HG03196 (cell line): ENCODE results near the gene ETNK2.

Source experiments
- ATAC-seq: cut with Tn5 transposase; IDR thresholded peaks from one replicate; pipeline ENCODE4 v1.9.1; 2021; ENCODE audit not compliant: unreplicated experiment

The ETNK2 gene

DNA sequence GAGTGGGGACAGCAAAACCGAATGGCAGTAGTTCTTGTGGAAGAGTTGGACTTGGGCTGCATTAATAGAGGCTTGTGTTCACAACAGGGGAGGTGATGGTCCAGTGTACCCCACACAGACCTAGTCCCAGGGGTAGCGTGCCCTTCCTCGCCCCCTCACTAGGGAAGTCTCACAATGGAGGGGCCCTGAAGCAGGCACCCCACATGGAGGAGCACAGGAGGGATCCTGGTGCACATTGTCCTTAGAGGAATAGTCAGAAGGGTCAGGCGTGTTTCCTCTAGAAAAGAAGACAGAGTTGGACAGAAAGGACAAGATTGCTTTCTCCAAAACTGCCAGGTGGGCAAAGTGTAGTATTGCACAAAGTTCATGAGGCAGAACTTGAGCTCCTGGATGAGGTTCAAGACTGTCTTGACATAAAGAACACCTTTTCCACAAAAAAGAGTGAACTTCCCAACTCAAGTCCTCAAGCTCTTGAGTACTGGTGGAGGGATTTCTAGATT lies 23.3 kb downstream of the ETNK2 start:
- no peak for ATAC-seq

DNA sequence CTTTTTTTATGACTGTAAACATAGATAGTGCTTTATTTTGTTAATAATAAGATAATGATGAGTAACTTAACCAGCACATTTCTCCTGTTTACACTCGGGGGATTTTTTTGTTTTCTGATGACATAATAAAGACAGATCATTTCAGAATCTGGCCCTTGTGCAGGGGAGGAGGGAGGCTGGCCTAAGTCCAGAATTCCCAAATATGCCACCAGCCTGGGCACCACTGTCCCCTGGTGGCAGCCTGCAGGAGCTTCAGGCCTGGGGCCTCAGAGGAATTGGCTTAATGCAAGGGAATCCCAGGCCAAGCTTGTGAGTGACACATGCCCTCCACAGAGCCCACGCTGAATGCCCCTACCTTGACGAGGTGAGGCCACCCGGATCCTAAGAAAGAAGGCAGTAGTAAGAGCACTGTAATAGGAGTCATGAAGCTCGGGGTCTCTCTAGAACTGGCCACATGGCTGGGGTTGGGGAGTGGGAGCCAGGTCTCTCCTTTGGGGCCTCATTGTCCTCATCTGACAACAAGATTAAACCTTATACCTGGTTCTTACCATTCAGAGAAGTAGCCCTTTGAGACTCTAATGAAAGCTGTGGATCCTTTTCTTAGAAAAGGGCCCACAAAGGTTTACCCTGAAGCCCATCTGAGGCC lies 24.1 kb downstream of the ETNK2 start:
- no peak for ATAC-seq

DNA sequence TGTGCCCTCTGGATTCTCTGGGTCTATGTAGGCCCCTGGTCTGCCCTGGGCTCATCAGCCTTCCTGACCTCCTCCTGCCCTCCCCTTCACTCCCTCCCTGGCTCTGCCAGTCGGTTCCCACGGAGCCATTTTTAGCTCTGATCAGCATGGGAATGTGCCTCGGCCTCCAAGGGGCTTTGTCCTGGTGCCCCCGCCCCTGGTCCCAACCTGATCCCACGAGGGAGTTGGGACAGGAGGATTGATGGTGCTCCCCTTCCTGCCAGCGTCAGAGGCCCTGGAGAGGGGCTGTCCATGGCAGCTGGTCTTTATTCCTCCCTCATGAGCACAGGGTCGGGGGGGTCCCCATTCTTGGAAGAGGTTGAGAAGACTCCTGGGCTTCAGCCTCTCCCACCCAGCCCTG lies 24.9 kb downstream of the ETNK2 start:
- no peak for ATAC-seq

- ATAC-seq = no peak
Observed at GRCh38 chr1:204126386-204126785, 25.5 kb downstream of the ETNK2 start.

GRCh38 chr1:204125759-204126351 lies 26.0 kb downstream of the ETNK2 start:
- no peak for ATAC-seq

DNA sequence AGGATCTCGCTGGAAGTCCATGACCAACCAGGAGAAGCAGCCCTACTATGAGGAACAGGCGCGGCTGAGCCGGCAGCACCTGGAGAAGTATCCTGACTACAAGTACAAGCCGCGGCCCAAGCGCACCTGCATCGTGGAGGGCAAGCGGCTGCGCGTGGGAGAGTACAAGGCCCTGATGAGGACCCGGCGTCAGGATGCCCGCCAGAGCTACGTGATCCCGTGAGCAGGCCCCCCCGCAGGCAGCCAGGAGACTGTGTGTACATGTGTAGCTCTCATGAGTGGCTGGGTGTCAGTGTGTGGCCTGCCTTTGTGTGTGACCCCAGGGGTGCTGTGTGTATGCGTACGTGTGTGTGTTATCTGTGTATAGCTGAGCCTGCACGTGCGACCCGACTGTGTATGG lies 27.2 kb downstream of the ETNK2 start:
- ATAC-seq = no peak

DNA sequence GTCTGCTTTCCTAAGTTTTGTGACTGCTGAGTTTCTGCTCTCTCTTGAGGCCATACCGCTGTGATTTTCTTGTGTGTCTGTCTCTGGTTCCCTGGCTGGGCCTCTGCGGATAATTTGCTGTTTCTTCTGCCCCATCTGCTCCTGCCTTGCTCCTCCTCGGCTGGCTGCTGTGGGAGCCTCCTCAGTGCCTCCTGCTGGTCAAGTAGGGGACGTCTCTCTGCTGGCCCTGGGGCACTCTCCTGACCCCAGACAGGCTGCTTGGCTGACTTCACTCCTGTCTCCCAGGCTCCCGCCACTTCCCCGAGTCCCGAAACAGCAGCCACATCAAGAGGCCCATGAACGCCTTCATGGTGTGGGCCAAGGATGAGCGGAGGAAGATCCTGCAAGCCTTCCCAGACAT lies 28.5 kb downstream of the ETNK2 start:
- ATAC-seq = no peak

DNA sequence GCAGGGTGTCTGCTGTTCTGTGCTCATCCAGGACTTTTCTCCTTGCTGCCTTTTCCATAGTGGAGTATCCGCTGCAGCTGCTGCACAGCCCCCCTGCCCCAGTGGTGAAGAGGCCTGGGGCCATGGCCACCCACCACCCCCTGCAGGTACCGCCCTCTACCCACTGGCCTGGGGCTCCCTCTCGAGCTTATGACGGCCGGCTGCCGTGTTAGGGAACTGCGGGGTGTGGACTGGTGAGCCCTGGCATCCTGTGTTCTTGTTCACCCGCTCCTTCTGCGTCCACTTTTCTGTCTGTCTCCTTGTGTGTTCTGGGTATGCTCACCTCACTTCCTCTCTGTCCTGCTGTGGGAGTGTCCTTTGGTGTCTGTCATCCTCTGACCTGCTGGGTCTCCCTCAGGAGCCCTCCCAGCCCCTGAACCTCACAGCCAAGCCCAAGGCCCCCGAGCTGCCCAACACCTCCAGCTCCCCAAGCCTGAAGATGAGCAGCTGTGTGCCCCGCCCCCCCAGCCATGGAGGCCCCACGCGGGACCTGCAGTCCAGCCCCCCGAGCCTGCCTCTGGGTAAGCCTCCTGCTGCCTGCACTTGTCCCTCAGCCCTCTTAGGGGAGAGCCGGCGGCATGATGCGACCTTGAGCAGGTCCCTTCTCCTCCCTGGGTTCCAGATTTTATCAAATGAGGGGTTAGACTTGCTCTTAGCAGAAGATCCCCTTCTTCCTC lies 29.8 kb downstream of the ETNK2 start:
- ATAC-seq = no peak

DNA sequence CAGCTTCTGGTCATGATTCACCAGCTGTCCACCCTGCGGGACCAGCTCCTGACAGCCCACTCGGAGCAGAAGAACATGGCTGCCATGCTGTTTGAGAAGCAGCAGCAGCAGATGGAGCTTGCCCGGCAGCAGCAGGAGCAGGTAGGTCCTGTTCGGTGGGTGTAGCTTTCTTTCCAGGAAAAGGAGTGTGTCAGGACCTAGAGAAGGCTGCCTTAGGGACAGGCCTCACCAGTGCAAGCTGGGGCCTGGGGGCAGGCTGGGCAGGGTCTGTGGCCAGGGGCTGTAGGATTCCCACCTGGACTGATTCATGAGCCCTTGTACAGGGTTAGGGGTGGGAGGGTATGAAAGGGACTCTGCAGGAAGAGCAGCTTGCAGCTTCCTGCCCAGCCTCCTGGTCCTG lies 35.3 kb downstream of the ETNK2 start:
- ATAC-seq = no peak

- no peak for ATAC-seq
Observed at GRCh38 chr1:204115116-204115515, 36.7 kb downstream of the ETNK2 start.

DNA sequence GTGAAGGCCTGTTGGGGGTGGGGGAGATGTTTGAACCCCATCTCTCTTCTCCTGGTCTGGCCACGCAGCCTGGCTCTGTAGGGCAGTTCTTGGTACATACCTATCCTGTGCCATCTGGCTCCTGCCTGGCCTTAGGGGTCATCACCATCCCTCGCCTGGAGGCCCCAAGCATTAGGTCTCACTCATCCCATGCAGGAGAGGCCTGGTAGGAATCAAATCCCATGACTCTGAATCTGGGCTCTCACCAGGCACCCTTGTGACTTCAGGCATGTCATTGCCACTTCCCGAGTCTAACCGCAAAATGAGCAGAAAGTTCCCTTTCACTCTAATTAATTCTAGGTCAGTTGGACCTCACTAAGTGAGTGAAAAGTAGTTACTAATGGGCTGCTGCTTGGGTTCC lies 37.2 kb downstream of the ETNK2 start:
- no peak for ATAC-seq

DNA sequence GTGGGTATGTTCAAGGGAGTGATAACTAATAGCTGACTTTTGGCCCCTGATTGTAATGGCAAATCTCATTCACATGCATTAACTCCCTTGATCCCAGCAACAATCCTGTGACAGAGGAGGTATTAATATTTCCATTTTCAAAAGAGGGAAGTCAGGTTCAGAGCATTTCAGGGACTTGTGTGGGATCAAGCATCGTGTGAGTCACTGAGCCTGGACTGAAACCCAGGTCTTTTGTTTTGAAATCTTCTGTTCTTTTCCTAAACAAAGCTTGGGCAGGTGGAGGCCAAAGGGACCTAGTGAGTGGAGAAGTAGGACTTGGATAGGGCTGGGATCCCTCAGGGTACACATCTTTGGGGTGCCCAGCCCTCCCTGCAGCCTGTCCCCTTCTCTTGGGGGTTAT lies 37.9 kb downstream of the ETNK2 start:
- ATAC-seq = no peak

DNA sequence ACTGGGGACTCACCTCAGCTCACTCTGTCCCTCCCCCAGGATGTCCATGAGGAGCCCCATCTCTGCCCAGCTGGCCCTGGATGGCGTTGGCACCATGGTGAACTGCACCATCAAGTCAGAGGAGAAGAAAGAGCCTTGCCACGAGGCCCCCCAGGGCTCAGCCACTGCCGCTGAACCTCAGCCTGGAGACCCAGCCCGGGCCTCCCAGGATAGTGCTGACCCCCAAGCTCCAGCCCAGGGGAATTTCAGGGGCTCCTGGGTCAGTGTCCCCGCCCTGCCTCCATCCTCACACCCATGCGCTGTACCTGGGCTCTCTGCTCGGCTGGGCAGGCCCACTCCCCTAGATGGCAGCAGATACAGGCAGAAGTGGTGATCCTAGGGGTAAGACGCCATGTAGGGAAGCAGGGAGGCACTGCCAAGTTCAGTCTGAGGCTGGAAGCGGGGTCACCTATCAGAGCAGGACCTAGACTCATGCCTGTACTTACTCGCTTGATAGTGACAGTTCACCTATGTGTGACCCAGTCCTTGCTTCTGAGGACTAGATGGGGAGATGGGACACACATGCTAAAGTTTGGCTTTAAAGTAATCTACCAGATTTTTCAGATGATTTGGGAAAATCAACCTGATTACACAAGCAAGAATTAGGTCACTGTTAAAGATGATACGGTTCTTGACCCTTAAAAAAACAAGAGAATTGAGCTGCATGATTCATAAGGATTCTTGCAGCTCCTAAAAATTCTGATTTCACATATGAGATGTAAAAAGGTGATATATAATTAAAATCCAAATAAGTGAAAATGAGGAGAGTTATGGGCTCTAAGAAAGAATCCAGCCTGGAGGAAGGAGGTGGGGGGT lies 38.7 kb downstream of the ETNK2 start:
- no peak for ATAC-seq

DNA sequence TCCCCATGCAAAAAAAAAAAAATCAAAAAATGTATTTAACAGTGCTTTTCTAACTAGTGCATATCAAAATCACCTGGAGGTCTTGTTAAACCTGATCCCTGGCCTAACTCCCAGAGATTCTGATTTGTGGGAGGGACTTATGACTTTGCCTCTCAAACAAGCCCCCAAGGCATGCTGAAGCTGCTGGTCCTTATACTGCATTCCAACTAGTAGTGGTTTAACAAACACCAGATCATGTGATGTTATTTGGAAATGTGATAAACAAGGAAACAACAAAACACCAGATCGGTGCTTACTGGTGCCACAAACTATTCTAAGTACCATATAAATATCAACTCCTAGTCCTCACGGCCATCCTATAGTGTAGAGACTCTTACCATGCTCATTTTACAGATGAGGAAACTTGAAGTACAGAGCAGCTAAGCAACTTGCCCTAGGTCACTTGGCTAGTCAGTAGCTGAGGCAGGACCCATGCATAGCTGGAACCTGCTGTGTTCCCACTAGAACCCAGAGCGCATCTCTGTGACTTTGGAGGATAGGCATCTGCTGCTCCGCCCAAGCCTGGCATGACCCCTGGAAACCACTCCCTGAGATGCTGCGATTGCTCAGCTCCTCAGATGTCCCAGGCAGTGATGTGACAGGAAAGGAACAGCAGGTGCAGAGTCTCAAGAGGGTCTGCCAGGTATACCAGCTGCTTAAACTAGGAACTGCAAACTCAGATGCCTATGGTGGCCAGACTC lies 40.8 kb downstream of the ETNK2 start:
- no peak for ATAC-seq

- no peak for ATAC-seq
Observed at GRCh38 chr1:204108312-204109141, 43.3 kb downstream of the ETNK2 start.

DNA sequence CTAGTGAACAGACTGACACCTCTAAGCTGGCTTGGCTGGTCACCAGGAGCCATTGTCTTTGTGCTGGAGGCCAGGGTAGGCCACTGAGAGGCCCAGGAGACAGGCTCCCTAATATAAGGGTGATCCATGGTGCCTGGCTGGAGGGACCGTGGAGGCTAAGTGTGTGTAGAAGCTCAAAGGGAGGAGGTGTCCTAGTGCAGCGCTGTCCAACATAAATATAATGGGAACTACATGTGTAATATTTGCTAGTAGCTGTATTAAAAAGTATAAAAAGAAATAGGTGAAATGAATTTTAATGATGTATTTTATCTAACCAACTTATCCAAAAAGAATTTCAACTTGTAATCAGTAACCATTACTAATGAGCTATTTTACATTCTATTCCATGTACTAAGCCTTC lies 44.0 kb downstream of the ETNK2 start:
- no peak for ATAC-seq

DNA sequence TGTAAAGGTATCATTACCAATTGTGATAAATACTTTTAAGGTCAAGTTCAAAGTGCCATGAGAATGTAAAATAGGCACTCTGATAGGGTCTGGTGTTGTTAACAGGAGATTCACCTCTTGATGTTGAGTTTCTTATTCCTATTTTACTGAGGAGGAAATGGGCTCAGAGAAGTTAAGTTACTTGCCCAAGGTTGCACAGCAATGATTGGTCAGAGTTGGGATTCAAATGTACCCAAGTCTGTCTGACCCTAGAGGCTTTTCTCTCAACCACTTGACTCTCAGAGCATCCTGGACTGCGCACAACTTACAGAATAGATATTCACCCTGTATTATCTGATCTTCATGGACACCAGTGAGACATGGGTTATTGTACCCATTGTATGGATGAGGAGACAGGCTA lies 45.0 kb downstream of the ETNK2 start:
- ATAC-seq = no peak

- ATAC-seq = no peak
Observed at GRCh38 chr1:204105131-204105515, 46.7 kb downstream of the ETNK2 start.

DNA sequence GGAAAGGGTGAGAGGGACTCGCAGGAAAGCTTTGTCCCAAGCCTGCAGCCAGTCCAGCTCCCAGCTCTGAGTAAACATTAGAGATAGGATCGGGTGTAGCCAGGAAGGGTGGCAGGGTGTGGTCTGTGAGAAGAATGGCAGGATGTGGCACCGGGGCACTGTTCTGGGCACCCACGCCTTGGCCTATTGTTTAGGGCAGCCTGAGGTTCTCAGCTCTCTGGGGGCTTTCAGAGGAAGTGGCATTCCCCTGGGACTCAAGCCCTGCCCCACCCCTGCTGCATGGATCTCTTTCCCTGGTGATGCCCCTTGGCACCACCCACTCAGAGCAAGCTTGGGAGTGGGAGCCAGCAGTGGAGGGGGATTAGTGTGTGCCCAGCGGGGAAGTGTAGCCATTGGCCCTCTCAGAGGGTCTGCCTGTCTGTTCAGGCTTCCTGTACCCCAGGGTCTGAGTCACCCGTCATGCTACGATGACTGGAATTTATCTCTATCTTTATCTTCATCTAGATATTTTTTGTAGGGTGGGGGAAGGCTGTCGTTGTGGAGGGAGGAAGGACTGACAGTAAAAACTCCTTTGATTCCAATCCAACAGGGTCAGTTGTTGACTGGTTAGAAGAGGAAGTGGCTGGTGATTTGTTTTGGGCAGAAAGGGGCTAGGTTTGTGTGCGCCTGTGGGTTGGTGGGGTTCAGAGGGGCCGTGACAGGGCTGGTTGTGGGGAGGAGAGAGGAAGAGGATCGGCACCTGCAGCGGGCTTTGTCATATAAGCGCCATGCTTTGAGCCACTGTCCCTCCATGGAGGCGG lies 47.3 kb downstream of the ETNK2 start:
- no peak for ATAC-seq
